HCT116 (cell line): ENCODE measurements around the gene WIZ. TPM values are rescaled to one million over a fixed set of nuclear protein-coding genes. Genes with fewer than 3 reads are reported as not detected.

Source experiments
- ATAC-seq: fragments of 200-7000 bp; cut with Tn5 transposase; 2 replicates; pipeline ENCODE4 v1.9.1; 2020; ENCODE audit warnings: mild to moderate bottlenecking, moderate library complexity
- BruUV-seq: library from RNA; stranded (reverse); fragments of 400-500 nt; replicated peaks from 2 replicates; lab custom pipeline; 2021; lab: Mats Ljungman, UMichigan
- CTCF ChIA-PET: fragments of 300-600 bp; sonication (Branson Sonifier 250); formaldehyde crosslinking; loops from one replicate; lab custom pipeline; 2021; ENCODE audit warnings: antibody characterized with exemption; lab: Charles Lee
- POLR2A ChIA-PET: fragments of 300-600, 350-600 bp; sonication (Branson Sonifier 250); formaldehyde crosslinking; loops from one replicate; lab custom pipeline; 2021; ENCODE audit warnings: antibody characterized with exemption; lab: Charles Lee
- RAD21 ChIA-PET, 2 experiments: fragments of 300-600 bp; sonication (Branson Sonifier 250); formaldehyde crosslinking; loops; one replicate each; lab custom pipeline; 2023; ENCODE audit warnings: low total read pairs in 2 of 2; ENCODE audit not compliant: uncharacterized antibody in 2 of 2, unreplicated experiment in 2 of 2, low non-redundant PET in 1 of 2; lab: Charles Lee
- DNase-seq: peaks from one replicate; pipeline ENCODE4 v3.0.0-alpha.2; 2010; ENCODE audit warnings: low read depth, low spot score
- H2AFZ ChIP-seq: fragments of 200-600 bp; shearing (Covaris generic), sonication (generic); 2 replicates; pipeline ENCODE4 v1.6.1; 2017; ENCODE audit warnings: low read depth, mixed run types, mixed read lengths, antibody characterized with exemption, low read length; ENCODE audit not compliant: poor library complexity, severe bottlenecking
- H3K27ac ChIP-seq: 2 replicates; pipeline ENCODE4 v1.5.1; 2012; ENCODE audit warnings: low read depth, low read length
- H3K27me3 ChIP-seq: fragments of 200-600 bp; sonication (generic); 2 replicates; pipeline ENCODE4 v1.6.1; 2016; ENCODE audit warnings: mixed run types, low read length, mixed read lengths; ENCODE audit not compliant: insufficient read depth
- H3K36me3 ChIP-seq, 2 experiments: fragments of 200-500 bp in 1 of 2; fragments of 200-600 bp in 1 of 2; sonication (Bioruptor generic) in 1 of 2; sonication (generic) in 1 of 2; 2 replicates each; pipeline versions ENCODE4 v1.5.1 to v1.6.1; 2014 to 2016; ENCODE audit warnings: low read length in 2 of 2, inconsistent platforms in 1 of 2, mixed read lengths in 1 of 2, mixed run types in 1 of 2; ENCODE audit not compliant: insufficient read depth in 2 of 2, control insufficient read depth in 1 of 2
- H3K4me1 ChIP-seq, 2 experiments: fragments of 200-600 bp in 1 of 2; sonication (generic) in 1 of 2; 2 replicates each; pipeline versions ENCODE4 v1.5.1 to v1.6.1; 2012 to 2017; ENCODE audit warnings: low read length in 2 of 2, inconsistent platforms in 1 of 2, mild to moderate bottlenecking in 1 of 2, mixed read lengths in 1 of 2, mixed run types in 1 of 2, moderate library complexity in 1 of 2; ENCODE audit not compliant: insufficient read depth in 2 of 2, control insufficient read depth in 1 of 2
- H3K4me2 ChIP-seq: fragments of 200-600 bp; sonication (generic); 2 replicates; pipeline ENCODE4 v1.6.1; 2017; ENCODE audit warnings: mixed run types, low read length, mixed read lengths
- H3K4me3 ChIP-seq, 2 experiments: fragments of 200-600 bp in 1 of 2; sonication (generic) in 1 of 2; replicated peaks in 1 of 2; 2 replicates each; pipeline ENCODE4 v1.5.1; 2011 to 2016; ENCODE audit warnings: low read length in 2 of 2, control low read depth in 1 of 2, low read depth in 1 of 2, mild to moderate bottlenecking in 1 of 2, mixed read lengths in 1 of 2, mixed run types in 1 of 2
- H3K79me2 ChIP-seq: fragments of 200-600 bp; sonication (generic); 2 replicates; pipeline ENCODE4 v1.6.1; 2017; ENCODE audit warnings: mild to moderate bottlenecking, mixed run types, low read length, moderate library complexity, mixed read lengths; ENCODE audit not compliant: insufficient read depth
- H3K9ac ChIP-seq: fragments of 200-600 bp; sonication (generic); 2 replicates; pipeline ENCODE4 v1.6.1; 2016; ENCODE audit warnings: low read length, mixed read lengths
- H3K9me2 ChIP-seq: fragments of 200-600 bp; sonication (generic), shearing (Covaris generic); 2 replicates; pipeline ENCODE4 v1.6.1; 2017; ENCODE audit warnings: mixed run types, mild to moderate bottlenecking, moderate library complexity; ENCODE audit not compliant: insufficient read depth
- H3K9me3 ChIP-seq, 2 experiments: fragments of 200-500 bp in 1 of 2; fragments of 200-600 bp in 1 of 2; sonication (Bioruptor generic) in 1 of 2; sonication (generic) in 1 of 2; 2 replicates each; pipeline ENCODE4 v1.6.1; 2014 to 2017; ENCODE audit warnings: low read length in 2 of 2, mixed read lengths in 2 of 2, inconsistent platforms in 1 of 2, low read depth in 1 of 2, mild to moderate bottlenecking in 1 of 2, mixed run types in 1 of 2, moderate library complexity in 1 of 2; ENCODE audit not compliant: control insufficient read depth in 1 of 2, insufficient read depth in 1 of 2
- H4K20me1 ChIP-seq: fragments of 200-600 bp; sonication (generic), shearing (Covaris generic); 2 replicates; pipeline ENCODE4 v1.6.1; 2017; ENCODE audit warnings: mixed run types, mild to moderate bottlenecking, moderate library complexity; ENCODE audit not compliant: insufficient read depth
- CBX3 ChIP-seq: IDR thresholded peaks from 2 replicates; pipeline ENCODE4 v1.6.1; 2012; ENCODE audit warnings: low read depth
- CEBPB ChIP-seq: IDR thresholded peaks from 2 replicates; pipeline ENCODE4 v1.6.1; 2012; ENCODE audit warnings: low read depth
- EZH2 ChIP-seq: fragments of 200-600 bp; sonication (generic); IDR thresholded peaks from 2 replicates; pipeline ENCODE4 v1.6.1; 2017; ENCODE audit warnings: antibody characterized with exemption, mixed run types
- JUND ChIP-seq: IDR thresholded peaks from 2 replicates; pipeline ENCODE4 v1.6.1; 2012
- POLR2A ChIP-seq: IDR thresholded peaks from 2 replicates; pipeline ENCODE4 v1.7.0; 2011; ENCODE audit warnings: borderline replicate concordance; ENCODE audit not compliant: insufficient read depth, insufficient read length; ENCODE audit errors: extremely low read depth
- POLR2AphosphoS5 ChIP-seq: IDR thresholded peaks from 2 replicates; pipeline ENCODE4 v1.6.1; 2011; ENCODE audit warnings: mild to moderate bottlenecking, low read depth, low read length, moderate library complexity
- RAD21 ChIP-seq: IDR thresholded peaks from 2 replicates; pipeline ENCODE4 v1.6.1; 2012; ENCODE audit warnings: low read depth, mild to moderate bottlenecking
- SIN3A ChIP-seq: IDR thresholded peaks from 2 replicates; pipeline ENCODE4 v1.6.1; 2012; ENCODE audit warnings: low read depth
- SRF ChIP-seq: IDR thresholded peaks from 2 replicates; pipeline ENCODE4 v1.6.1; 2012; ENCODE audit warnings: low read depth
- TCF7L2 ChIP-seq: IDR thresholded peaks from 2 replicates; pipeline ENCODE4 v1.7.0; 2011; ENCODE audit warnings: borderline replicate concordance, inconsistent platforms; ENCODE audit not compliant: insufficient read depth, insufficient read length; ENCODE audit errors: extremely low read depth
- YY1 ChIP-seq: IDR thresholded peaks from 2 replicates; pipeline ENCODE4 v1.6.1; 2011; ENCODE audit warnings: low read length, low read depth, moderate library complexity, mild to moderate bottlenecking; ENCODE audit not compliant: insufficient replicate concordance; ENCODE audit errors: extremely low read depth
- ZFX ChIP-seq: fragments of 450-650 bp; IDR thresholded peaks from 2 replicates; pipeline ENCODE4 v1.6.1; 2017
- intact Hi-C: fragments of 100-400 bp; cut with micrococcal nuclease; formaldehyde crosslinking; loops from 2 replicates; pipeline ENCODE4 v1.10.0; 2022
- total RNA-seq: library from RNA; stranded (reverse); gene quantifications from one replicate; pipeline ENCODE4 v1.2.1, GENCODE V29; 2021; ENCODE audit not compliant: unreplicated experiment
- TF ChIP-seq, protein P1 (sequence below): IDR thresholded peaks from 2 replicates; pipeline ENCODE4 v1.6.1; 2011; ENCODE audit warnings: mild to moderate bottlenecking, low read length, moderate library complexity; ENCODE audit not compliant: insufficient replicate concordance; ENCODE audit errors: extremely low read depth
- TF ChIP-seq, protein P2 (sequence below): IDR thresholded peaks from 2 replicates; pipeline ENCODE4 v1.6.1; 2012

WIZ gene
- total RNA-seq, 1 experiment from 2014 or later: 28.4 TPM

DNA sequence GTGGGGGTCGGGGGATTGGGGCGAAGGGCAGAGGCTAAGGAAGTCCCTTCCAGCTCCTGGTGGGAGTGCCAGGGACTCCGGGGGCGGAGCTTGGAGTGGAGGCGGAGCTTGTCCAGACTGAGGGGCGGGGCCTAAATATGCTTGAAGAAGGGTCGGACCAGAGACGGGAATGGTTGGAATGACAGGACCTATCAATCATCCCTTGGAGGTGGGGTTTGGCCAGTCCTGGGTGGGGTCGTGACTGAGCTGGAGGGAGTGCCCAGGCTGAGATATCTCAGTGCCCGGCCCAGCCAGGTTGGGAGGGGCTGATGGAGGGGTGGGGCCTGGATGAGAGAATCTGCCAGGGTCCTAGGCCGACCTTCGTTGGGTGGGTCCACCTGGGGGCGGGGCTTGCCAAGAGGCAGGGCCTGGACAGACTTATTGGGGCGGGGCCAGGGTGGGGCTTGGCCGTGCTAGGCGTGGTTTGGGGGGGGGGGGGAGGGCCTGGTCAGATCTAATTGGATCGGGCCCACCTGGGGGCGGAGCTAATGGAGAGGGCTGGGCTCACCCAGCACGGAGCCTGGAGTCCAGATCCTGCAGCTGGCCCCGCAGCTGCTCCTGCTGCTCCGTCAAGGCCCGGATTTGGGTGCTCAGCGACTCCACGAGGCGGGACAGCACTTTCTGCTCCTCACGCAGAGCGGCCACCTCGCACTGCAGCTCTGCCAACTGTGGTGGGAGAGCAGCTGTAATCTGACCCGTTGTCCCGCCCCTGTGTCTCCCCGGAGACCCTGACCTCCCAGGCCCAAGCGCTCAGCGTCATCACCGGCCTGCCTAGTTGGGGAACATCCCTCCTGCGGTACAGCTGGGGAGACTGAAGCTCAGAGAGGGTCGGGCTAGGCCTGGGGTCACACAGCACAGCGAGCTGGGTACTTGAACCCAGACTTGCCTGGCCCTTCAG, 2.6 kb upstream of the WIZ start:
- RAD21 ChIA-PET: no interaction called here
- Histone ChIP-seq H3K36me3 (no peaks in the 10 kb centered on the region), H3K4me3 (no peak overlapping the region), H3K4me2 (peak overlapping the region; percentile 48), H3K27ac (peak overlapping the region; percentile 48; the same call in 1 of the 2 replicates), H4K20me1 (no peaks in the 10 kb centered on the region), H3K9ac (no peak overlapping the region), H3K79me2 (no peaks in the 10 kb centered on the region), H2AFZ (no peak overlapping the region), H3K9me2 (no peaks in the 10 kb centered on the region), H3K27me3 (no peaks in the 10 kb centered on the region), H3K4me1 (peaks cover 15 to 38% of the 10 kb centered on the region in 2 experiments; a peak in 3 of 4 replicates), H3K9me3 (no peaks in the 10 kb centered on the region)
- peak; percentile 77 for ATAC-seq
- intact Hi-C loops: loop anchor here (10.0 kb wide), 1 partner anchor 102 kb away; no protein-coding TSS in a partner anchor
- POLR2A ChIA-PET: interaction anchor here (0.7 to 1.9 kb wide), 5 partner anchors 11 to 99 kb away, joined by 3 to 9 read pairs (median 4); partner anchors contain the start of gene AKAP8L
- DNase-seq: peak; percentile 91
- CTCF ChIA-PET: interaction anchor here (0.7 to 1.4 kb wide), 4 partner anchors 25 to 535 kb away, joined by 3 to 6 read pairs (median 4); no protein-coding TSS in a partner anchor
- BruUV-seq: no TSS peak
- TF ChIP-seq POLR2A: peak; percentile 55
- TF ChIP-seq POLR2AphosphoS5: 0 out of 2 replicates have a peak, but pooled peaks have one; percentile 20
- TF ChIP-seq JUND: no peak
- no peak for TF ChIP-seq ZFX

DNA sequence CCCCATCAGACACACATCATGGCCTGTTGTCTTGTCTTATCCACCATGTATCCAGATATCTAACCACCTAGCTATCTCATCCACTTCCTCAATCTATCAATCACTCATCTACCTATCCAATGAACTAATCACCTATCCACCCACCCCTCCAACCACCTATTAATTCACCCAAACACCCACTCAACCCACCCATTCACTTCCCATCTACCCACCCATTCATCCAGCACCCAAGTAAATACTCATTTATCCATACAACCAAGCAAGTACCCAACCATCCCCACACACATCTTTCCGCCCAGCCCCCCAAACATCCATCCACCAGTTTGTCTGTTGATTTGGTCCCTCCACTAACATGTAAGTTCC, 753 bp upstream of the WIZ start:
- intact Hi-C loops: loop anchor here (10.0 kb wide), 1 partner anchor 104 kb away; no protein-coding TSS in a partner anchor
- H2AFZ ChIP-seq: peak overlapping the region; percentile 100
- no peaks in the 10 kb centered on the region for H3K9me2 ChIP-seq
- peak overlapping the region; percentile 56 for H3K4me2 ChIP-seq
- BruUV-seq: no TSS peak
- no peaks in the 10 kb centered on the region for H3K27me3 ChIP-seq
- no peak for DNase-seq
- no peak overlapping the region; the same call in 1 of the 2 replicates for H3K27ac ChIP-seq
- RAD21 ChIA-PET: no interaction called here
- no peaks in the 10 kb centered on the region for H3K79me2 ChIP-seq
- H3K36me3 ChIP-seq: no peaks in the 10 kb centered on the region
- H4K20me1 ChIP-seq: no peaks in the 10 kb centered on the region
- POLR2A ChIA-PET: no interaction called here
- H3K4me1 ChIP-seq: peaks cover 15 to 38% of the 10 kb centered on the region in 2 experiments; a peak in 3 of 4 replicates
- ATAC-seq: no peak
- CTCF ChIA-PET: no interaction called here
- no peak overlapping the region for H3K9ac ChIP-seq
- H3K9me3 ChIP-seq: no peaks in the 10 kb centered on the region
- peak overlapping the region in 1 of 2 experiments; percentile 7; a peak in 1 of 4 replicates for H3K4me3 ChIP-seq
- no peak for TF ChIP-seq EZH2
- no peak for TF ChIP-seq CBX3
- no peak for TF ChIP-seq CEBPB
- TF ChIP-seq, protein P1, sequence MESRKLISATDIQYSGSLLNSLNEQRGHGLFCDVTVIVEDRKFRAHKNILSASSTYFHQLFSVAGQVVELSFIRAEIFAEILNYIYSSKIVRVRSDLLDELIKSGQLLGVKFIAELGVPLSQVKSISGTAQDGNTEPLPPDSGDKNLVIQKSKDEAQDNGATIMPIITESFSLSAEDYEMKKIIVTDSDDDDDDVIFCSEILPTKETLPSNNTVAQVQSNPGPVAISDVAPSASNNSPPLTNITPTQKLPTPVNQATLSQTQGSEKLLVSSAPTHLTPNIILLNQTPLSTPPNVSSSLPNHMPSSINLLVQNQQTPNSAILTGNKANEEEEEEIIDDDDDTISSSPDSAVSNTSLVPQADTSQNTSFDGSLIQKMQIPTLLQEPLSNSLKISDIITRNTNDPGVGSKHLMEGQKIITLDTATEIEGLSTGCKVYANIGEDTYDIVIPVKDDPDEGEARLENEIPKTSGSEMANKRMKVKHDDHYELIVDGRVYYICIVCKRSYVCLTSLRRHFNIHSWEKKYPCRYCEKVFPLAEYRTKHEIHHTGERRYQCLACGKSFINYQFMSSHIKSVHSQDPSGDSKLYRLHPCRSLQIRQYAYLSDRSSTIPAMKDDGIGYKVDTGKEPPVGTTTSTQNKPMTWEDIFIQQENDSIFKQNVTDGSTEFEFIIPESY: no peak
- TF ChIP-seq SIN3A: no peak
- TF ChIP-seq JUND: no peak
- TF ChIP-seq YY1: no peak
- TF ChIP-seq SRF: no peak
- TF ChIP-seq TCF7L2: no peak
- no peak for TF ChIP-seq ZFX
- TF ChIP-seq POLR2AphosphoS5: no peak
- no peak for TF ChIP-seq RAD21
- TF ChIP-seq, protein P2, sequence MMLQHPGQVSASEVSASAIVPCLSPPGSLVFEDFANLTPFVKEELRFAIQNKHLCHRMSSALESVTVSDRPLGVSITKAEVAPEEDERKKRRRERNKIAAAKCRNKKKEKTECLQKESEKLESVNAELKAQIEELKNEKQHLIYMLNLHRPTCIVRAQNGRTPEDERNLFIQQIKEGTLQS: no peak
